HG02885 (cell line): ENCODE measurements around the gene GDAP1L1.
"Not testable (repeated sequence)": the region's sequence is repeated elsewhere in the genome, so short reads cannot be mapped to it uniquely, and the experiment has no call there.

ENCODE experiments used
- ATAC-seq: cut with Tn5 transposase; IDR thresholded peaks from one replicate; pipeline ENCODE4 v1.9.1; 2021; ENCODE audit warnings: mild to moderate bottlenecking; ENCODE audit not compliant: unreplicated experiment, poor library complexity

GDAP1L1 gene

GRCh38 chr20:44219170-44219730 lies 27.9 kb upstream of the GDAP1L1 start:
- ATAC-seq = no peak

GRCh38 chr20:44219791-44220190 lies 27.3 kb upstream of the GDAP1L1 start:
- ATAC-seq = no peak

GRCh38 chr20:44221368-44221954 lies 25.6 kb upstream of the GDAP1L1 start:
- ATAC-seq = no peak

- no peak for ATAC-seq
Measured at GRCh38 chr20:44222027-44222426, 25.1 kb upstream of the GDAP1L1 start.

GRCh38 chr20:44222633-44223368 lies 24.3 kb upstream of the GDAP1L1 start:
- no peak for ATAC-seq

GRCh38 chr20:44223721-44224120 lies 23.4 kb upstream of the GDAP1L1 start:
- no peak for ATAC-seq

- no peak for ATAC-seq
Measured at GRCh38 chr20:44224637-44225036, 22.5 kb upstream of the GDAP1L1 start.

GRCh38 chr20:44228465-44229258 lies 18.4 kb upstream of the GDAP1L1 start:
- ATAC-seq = no peak

GRCh38 chr20:44231193-44231592 lies 15.9 kb upstream of the GDAP1L1 start:
- ATAC-seq = no peak

- no peak for ATAC-seq
Measured at GRCh38 chr20:44231713-44232468, 15.2 kb upstream of the GDAP1L1 start.

GRCh38 chr20:44232469-44232856 lies 14.6 kb upstream of the GDAP1L1 start:
- not testable (repeated sequence) for ATAC-seq

GRCh38 chr20:44233436-44234016 lies 13.6 kb upstream of the GDAP1L1 start:
- ATAC-seq = no peak

- no peak for ATAC-seq
Measured at GRCh38 chr20:44234566-44235317, 12.4 kb upstream of the GDAP1L1 start.

GRCh38 chr20:44235702-44236101 lies 11.4 kb upstream of the GDAP1L1 start:
- ATAC-seq = no peak

GRCh38 chr20:44236840-44237239 lies 10.3 kb upstream of the GDAP1L1 start:
- not testable (repeated sequence) for ATAC-seq

- ATAC-seq = no peak
Measured at GRCh38 chr20:44241796-44242195, 5.3 kb upstream of the GDAP1L1 start.

- no peak for ATAC-seq
Measured at GRCh38 chr20:44245977-44246376, 1.1 kb upstream of the GDAP1L1 start.

GRCh38 chr20:44247586-44248409 lies 690 bp downstream of the GDAP1L1 start:
- ATAC-seq = no peak
